ENCODE results near the gene PNKD.

DNA sequence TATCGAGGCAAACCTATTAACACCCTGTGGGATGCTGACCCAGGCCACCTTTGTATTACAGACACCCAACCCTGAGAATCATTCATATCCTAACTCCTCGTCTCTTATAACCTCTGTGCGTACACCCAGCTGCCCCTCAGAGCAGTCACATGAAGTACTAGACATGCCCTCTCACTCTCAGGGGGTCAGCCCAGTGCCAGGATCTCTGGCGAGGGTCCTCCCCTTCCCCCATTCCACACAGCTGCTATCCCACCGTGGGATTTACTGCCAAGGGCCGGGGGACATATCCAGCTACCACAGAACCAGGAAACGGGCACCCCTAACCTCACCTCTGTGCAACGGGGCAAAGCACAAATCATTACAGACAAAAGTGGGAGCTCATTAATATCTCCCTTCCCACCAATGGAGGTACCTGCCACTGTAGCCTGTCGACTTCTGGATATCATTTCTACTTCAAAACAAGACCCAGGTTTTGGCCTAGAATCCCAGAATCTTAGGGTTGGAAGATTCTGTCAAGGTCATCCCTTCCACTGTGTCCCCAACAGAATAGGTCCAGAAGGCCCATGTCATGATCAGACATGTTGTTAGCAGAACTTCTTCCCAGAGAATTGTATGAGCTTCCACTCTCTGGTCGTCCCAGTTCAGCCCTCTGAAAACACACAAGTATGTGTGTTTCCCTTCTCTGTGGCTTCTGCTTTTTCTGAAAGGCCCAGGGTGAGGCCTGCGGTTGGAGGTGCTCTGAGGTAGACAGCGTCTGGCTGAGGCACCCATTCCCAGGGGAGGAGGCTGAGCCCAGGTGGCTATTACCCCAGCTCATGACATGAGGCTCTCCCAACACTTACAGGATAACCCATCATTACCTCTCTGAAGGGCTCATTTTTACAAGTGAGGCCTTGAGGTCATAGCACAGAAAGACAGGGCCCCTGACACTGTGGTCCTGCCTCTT, 20.3 kb downstream of the PNKD start:
- TF ChIP-seq, protein P1, sequence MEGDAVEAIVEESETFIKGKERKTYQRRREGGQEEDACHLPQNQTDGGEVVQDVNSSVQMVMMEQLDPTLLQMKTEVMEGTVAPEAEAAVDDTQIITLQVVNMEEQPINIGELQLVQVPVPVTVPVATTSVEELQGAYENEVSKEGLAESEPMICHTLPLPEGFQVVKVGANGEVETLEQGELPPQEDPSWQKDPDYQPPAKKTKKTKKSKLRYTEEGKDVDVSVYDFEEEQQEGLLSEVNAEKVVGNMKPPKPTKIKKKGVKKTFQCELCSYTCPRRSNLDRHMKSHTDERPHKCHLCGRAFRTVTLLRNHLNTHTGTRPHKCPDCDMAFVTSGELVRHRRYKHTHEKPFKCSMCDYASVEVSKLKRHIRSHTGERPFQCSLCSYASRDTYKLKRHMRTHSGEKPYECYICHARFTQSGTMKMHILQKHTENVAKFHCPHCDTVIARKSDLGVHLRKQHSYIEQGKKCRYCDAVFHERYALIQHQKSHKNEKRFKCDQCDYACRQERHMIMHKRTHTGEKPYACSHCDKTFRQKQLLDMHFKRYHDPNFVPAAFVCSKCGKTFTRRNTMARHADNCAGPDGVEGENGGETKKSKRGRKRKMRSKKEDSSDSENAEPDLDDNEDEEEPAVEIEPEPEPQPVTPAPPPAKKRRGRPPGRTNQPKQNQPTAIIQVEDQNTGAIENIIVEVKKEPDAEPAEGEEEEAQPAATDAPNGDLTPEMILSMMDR (conservative IDR thresholded peaks at IDR 0.05; ENCODE audit: low read depth in 2 of 2), result no peak
- TF ChIP-seq, protein P2, sequence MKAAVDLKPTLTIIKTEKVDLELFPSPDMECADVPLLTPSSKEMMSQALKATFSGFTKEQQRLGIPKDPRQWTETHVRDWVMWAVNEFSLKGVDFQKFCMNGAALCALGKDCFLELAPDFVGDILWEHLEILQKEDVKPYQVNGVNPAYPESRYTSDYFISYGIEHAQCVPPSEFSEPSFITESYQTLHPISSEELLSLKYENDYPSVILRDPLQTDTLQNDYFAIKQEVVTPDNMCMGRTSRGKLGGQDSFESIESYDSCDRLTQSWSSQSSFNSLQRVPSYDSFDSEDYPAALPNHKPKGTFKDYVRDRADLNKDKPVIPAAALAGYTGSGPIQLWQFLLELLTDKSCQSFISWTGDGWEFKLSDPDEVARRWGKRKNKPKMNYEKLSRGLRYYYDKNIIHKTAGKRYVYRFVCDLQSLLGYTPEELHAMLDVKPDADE (IDR thresholded peaks at IDR 0.05), result no peak
- TF ChIP-seq, protein P3, sequence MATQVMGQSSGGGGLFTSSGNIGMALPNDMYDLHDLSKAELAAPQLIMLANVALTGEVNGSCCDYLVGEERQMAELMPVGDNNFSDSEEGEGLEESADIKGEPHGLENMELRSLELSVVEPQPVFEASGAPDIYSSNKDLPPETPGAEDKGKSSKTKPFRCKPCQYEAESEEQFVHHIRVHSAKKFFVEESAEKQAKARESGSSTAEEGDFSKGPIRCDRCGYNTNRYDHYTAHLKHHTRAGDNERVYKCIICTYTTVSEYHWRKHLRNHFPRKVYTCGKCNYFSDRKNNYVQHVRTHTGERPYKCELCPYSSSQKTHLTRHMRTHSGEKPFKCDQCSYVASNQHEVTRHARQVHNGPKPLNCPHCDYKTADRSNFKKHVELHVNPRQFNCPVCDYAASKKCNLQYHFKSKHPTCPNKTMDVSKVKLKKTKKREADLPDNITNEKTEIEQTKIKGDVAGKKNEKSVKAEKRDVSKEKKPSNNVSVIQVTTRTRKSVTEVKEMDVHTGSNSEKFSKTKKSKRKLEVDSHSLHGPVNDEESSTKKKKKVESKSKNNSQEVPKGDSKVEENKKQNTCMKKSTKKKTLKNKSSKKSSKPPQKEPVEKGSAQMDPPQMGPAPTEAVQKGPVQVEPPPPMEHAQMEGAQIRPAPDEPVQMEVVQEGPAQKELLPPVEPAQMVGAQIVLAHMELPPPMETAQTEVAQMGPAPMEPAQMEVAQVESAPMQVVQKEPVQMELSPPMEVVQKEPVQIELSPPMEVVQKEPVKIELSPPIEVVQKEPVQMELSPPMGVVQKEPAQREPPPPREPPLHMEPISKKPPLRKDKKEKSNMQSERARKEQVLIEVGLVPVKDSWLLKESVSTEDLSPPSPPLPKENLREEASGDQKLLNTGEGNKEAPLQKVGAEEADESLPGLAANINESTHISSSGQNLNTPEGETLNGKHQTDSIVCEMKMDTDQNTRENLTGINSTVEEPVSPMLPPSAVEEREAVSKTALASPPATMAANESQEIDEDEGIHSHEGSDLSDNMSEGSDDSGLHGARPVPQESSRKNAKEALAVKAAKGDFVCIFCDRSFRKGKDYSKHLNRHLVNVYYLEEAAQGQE (IDR thresholded peaks at IDR 0.05; ENCODE audit: unreplicated experiment), result no peak
